H1 (cell line): ENCODE measurements around the gene NFIA. TPM values are rescaled to one million over a fixed set of nuclear protein-coding genes. Genes with fewer than 3 reads are reported as not detected.

Experiments used
- CTCF ChIA-PET: fragments of 300-600 bp; sonication (Branson Sonifier 250); formaldehyde crosslinking; loops from one replicate; lab custom pipeline; 2021; ENCODE audit not compliant: partially characterized antibody; lab: Charles Lee
- POLR2A ChIA-PET: fragments of 300-600 bp; sonication (Branson Sonifier 250); formaldehyde crosslinking; loops from one replicate; lab custom pipeline; 2021; ENCODE audit warnings: inconsistent platforms; ENCODE audit not compliant: partially characterized antibody; lab: Charles Lee
- DNase-seq, 2 experiments: peaks; one replicate each; pipeline versions ENCODE4 v3.0.0 to v3.0.0-alpha.2; 2010 to 2022; ENCODE audit warnings: low spot score in 2 of 2, low read depth in 1 of 2, mixed read lengths in 1 of 2
- FAIRE-seq: peaks from 2 replicates; lab custom pipeline; 2011; peaks lifted over from hg19 to GRCh38; lab: Jason Lieb, UNC
- H2AFZ ChIP-seq: 2 replicates; pipeline ENCODE4 v1.8.1; 2012; ENCODE audit warnings: low read length, inconsistent platforms
- H2AK5ac ChIP-seq: 2 replicates; pipeline ENCODE4 v1.6.1; 2013; ENCODE audit warnings: low read depth, low read length
- H2BK120ac ChIP-seq: replicated peaks from 2 replicates; pipeline ENCODE3; 2013; ENCODE audit warnings: low read depth, low read length, inconsistent platforms
- H2BK12ac ChIP-seq: 2 replicates; pipeline ENCODE4 v1.6.1; 2013; ENCODE audit warnings: low read depth, low read length
- H2BK15ac ChIP-seq: 2 replicates; pipeline ENCODE4 v1.6.1; 2013; ENCODE audit warnings: low read length
- H2BK20ac ChIP-seq: 2 replicates; pipeline ENCODE4 v1.6.1; 2013; ENCODE audit warnings: low read length
- H2BK5ac ChIP-seq: 2 replicates; pipeline ENCODE4 v1.6.1; 2013; ENCODE audit warnings: low read depth, low read length
- H3K14ac ChIP-seq: 2 replicates; pipeline ENCODE4 v1.6.1; 2013; ENCODE audit warnings: inconsistent platforms; ENCODE audit not compliant: insufficient read length
- H3K18ac ChIP-seq: 2 replicates; pipeline ENCODE4 v1.6.1; 2013; ENCODE audit warnings: low read length; ENCODE audit errors: extremely low read depth
- H3K23ac ChIP-seq: 2 replicates; pipeline ENCODE4 v1.6.1; 2013; ENCODE audit warnings: inconsistent platforms; ENCODE audit not compliant: insufficient read length
- H3K23me2 ChIP-seq: 2 replicates; pipeline ENCODE4 v1.6.1; 2013; ENCODE audit warnings: low read depth, low read length
- H3K27ac ChIP-seq: 2 replicates; pipeline ENCODE4 v1.6.1; 2011; ENCODE audit warnings: low read depth, low read length, inconsistent platforms
- H3K27me3 ChIP-seq, 4 experiments: replicated peaks in 1 of 4; 1 replicate in 1 of 4; 2 replicates in 3 of 4; pipeline versions ENCODE4 v1.6.1 to v1.8.1; 2011 to 2013; ENCODE audit warnings: low read length in 3 of 4, mild to moderate bottlenecking in 3 of 4, inconsistent platforms in 2 of 4, mixed read lengths in 2 of 4, moderate library complexity in 1 of 4; ENCODE audit not compliant: control insufficient read depth in 3 of 4, insufficient read depth in 3 of 4; ENCODE audit errors: extremely low read depth in 1 of 4
- H3K36me3 ChIP-seq, 4 experiments: 2 replicates each; pipeline versions ENCODE4 v1.6.1 to v1.8.1; 2011 to 2013; ENCODE audit warnings: mild to moderate bottlenecking in 4 of 4, low read length in 3 of 4, moderate library complexity in 2 of 4, control low read depth in 1 of 4, inconsistent platforms in 1 of 4; ENCODE audit not compliant: insufficient read depth in 4 of 4, control insufficient read depth in 2 of 4
- H3K4ac ChIP-seq: replicated peaks from 2 replicates; pipeline ENCODE3; 2013; ENCODE audit warnings: low read length, low read depth, mixed read lengths, inconsistent platforms; ENCODE audit not compliant: insufficient read length
- H3K4me1 ChIP-seq, 4 experiments: replicated peaks in 1 of 4; 1 replicate in 1 of 4; 2 replicates in 3 of 4; pipeline versions ENCODE4 v1.6.1 to v1.8.1; 2011 to 2013; ENCODE audit warnings: low read length in 3 of 4, inconsistent platforms in 2 of 4, mixed read lengths in 1 of 4; ENCODE audit not compliant: insufficient read depth in 4 of 4, control insufficient read depth in 3 of 4
- H3K4me2 ChIP-seq, 2 experiments: 2 replicates each; pipeline versions ENCODE4 v1.6.1 to v1.8.1; 2011 to 2013; ENCODE audit warnings: low read depth in 2 of 2, low read length in 2 of 2, control low read depth in 1 of 2, inconsistent platforms in 1 of 2, mild to moderate bottlenecking in 1 of 2; ENCODE audit not compliant: insufficient read depth in 1 of 2
- H3K4me3 ChIP-seq, 4 experiments: fragments of 200-600, 300-600 bp in 1 of 4; sonication (generic), shearing (Covaris generic), sonication (Bioruptor Twin) in 1 of 4; 2 replicates each; pipeline versions ENCODE4 v1.5.1 to v1.8.1; 2011 to 2016; ENCODE audit warnings: low read length in 4 of 4, low read depth in 3 of 4, control low read depth in 2 of 4, inconsistent platforms in 2 of 4, mild to moderate bottlenecking in 2 of 4, mixed read lengths in 1 of 4, moderate library complexity in 1 of 4; ENCODE audit not compliant: insufficient read depth in 2 of 4; ENCODE audit errors: extremely low read depth in 1 of 4
- H3K56ac ChIP-seq: replicated peaks from 2 replicates; pipeline ENCODE3; 2013; ENCODE audit warnings: low read depth, mild to moderate bottlenecking, mixed read lengths, low read length, inconsistent platforms; ENCODE audit not compliant: insufficient read length
- H3K79me1 ChIP-seq: 2 replicates; pipeline ENCODE4 v1.6.1; 2013; ENCODE audit warnings: low read depth, low read length, control low read depth
- H3K79me2 ChIP-seq, 2 experiments: 2 replicates each; pipeline versions ENCODE4 v1.6.1 to v1.8.1; 2012 to 2013; ENCODE audit warnings: low read length in 2 of 2, mild to moderate bottlenecking in 2 of 2, inconsistent platforms in 1 of 2; ENCODE audit not compliant: insufficient read depth in 2 of 2, control insufficient read depth in 1 of 2
- H3K9ac ChIP-seq, 4 experiments: replicated peaks in 1 of 4; 1 replicate in 1 of 4; 2 replicates in 3 of 4; pipeline versions ENCODE4 v1.6.1 to v1.8.1; 2011 to 2013; ENCODE audit warnings: low read depth in 3 of 4, low read length in 3 of 4, control low read depth in 2 of 4, mild to moderate bottlenecking in 2 of 4, moderate library complexity in 2 of 4, inconsistent platforms in 1 of 4; ENCODE audit errors: extremely low read depth in 1 of 4
- H3K9me3 ChIP-seq, 2 experiments: 2 replicates each; pipeline versions ENCODE4 v1.6.1 to v1.8.1; 2012 to 2013; ENCODE audit warnings: mild to moderate bottlenecking in 2 of 2, moderate library complexity in 2 of 2, control low read depth in 1 of 2, inconsistent platforms in 1 of 2, low read depth in 1 of 2, low read length in 1 of 2, mixed read lengths in 1 of 2; ENCODE audit not compliant: insufficient read depth in 2 of 2
- H4K20me1 ChIP-seq, 2 experiments: replicated peaks in 1 of 2; 2 replicates each; pipeline versions ENCODE3 to v1.8.1; 2011 to 2013; ENCODE audit warnings: inconsistent platforms in 2 of 2, low read length in 2 of 2, mild to moderate bottlenecking in 1 of 2; ENCODE audit not compliant: insufficient read depth in 2 of 2, control insufficient read depth in 1 of 2
- H4K5ac ChIP-seq: 2 replicates; pipeline ENCODE4 v1.6.1; 2013; ENCODE audit warnings: low read length, low read depth, mixed read lengths, inconsistent platforms; ENCODE audit not compliant: insufficient read length
- H4K8ac ChIP-seq: 2 replicates; pipeline ENCODE4 v1.8.0; 2013; ENCODE audit warnings: mild to moderate bottlenecking, moderate library complexity, low read length, inconsistent platforms; ENCODE audit not compliant: insufficient read depth; ENCODE audit errors: extremely low read depth
- H4K91ac ChIP-seq: replicated peaks from 2 replicates; pipeline ENCODE3; 2013; ENCODE audit warnings: low read length, mixed read lengths, inconsistent platforms; ENCODE audit not compliant: insufficient read length
- ASH2L ChIP-seq: fragments of 200-600, 300-600 bp; sonication (generic); IDR thresholded peaks from one replicate; pipeline ENCODE4 v1.7.1; 2017; ENCODE audit warnings: low read length
- BRCA1 ChIP-seq: IDR thresholded peaks from 2 replicates; pipeline ENCODE4 v1.6.1; 2012; ENCODE audit warnings: low read depth, low read length, improper control_type of control experiment
- FOSL1 ChIP-seq: IDR thresholded peaks from 2 replicates; pipeline ENCODE4 v1.6.1; 2011; ENCODE audit warnings: mild to moderate bottlenecking, low read depth, low read length, moderate library complexity; ENCODE audit not compliant: insufficient read depth
- GTF2F1 ChIP-seq: IDR thresholded peaks from 2 replicates; pipeline ENCODE4 v1.6.1; 2012; ENCODE audit warnings: low read depth, low read length, improper control_type of control experiment, borderline replicate concordance
- KDM4A ChIP-seq: IDR thresholded peaks from one replicate; pipeline ENCODE4 v1.7.1; 2012; ENCODE audit warnings: low read depth, mild to moderate bottlenecking, moderate library complexity, low read length, inconsistent platforms; ENCODE audit not compliant: severe bottlenecking
- RAD21 ChIP-seq, 2 experiments: IDR thresholded peaks in 1 of 2; conservative IDR thresholded peaks in 1 of 2; 2 replicates each; pipeline ENCODE4 v1.6.1; 2011; ENCODE audit warnings: low read depth in 2 of 2, low read length in 2 of 2, improper control_type of control experiment in 1 of 2, inconsistent platforms in 1 of 2, mild to moderate bottlenecking in 1 of 2, moderate library complexity in 1 of 2
- RNF2 ChIP-seq: fragments of 200-900, 300-1000 bp; sonication (generic); IDR thresholded peaks from 2 replicates; pipeline ENCODE4 v1.7.1; 2016; ENCODE audit warnings: borderline replicate concordance, low read depth, mild to moderate bottlenecking, antibody characterized with exemption, low read length; ENCODE audit not compliant: poor library complexity, severe bottlenecking; ENCODE audit errors: missing control alignments
- SIRT6 ChIP-seq: IDR thresholded peaks from one replicate; pipeline ENCODE4 v1.7.1; 2012; ENCODE audit warnings: low read length, inconsistent platforms
- TCF12 ChIP-seq: IDR thresholded peaks from 2 replicates; pipeline ENCODE4 v1.6.1; 2011; ENCODE audit warnings: low read depth, mild to moderate bottlenecking, low read length
- TEAD4 ChIP-seq: IDR thresholded peaks from 2 replicates; pipeline ENCODE4 v1.6.1; 2012; ENCODE audit warnings: low read depth, low read length, inconsistent platforms, mixed read lengths
- YY1 ChIP-seq: IDR thresholded peaks from 2 replicates; pipeline ENCODE4 v1.6.1; 2011; ENCODE audit warnings: low read depth, mild to moderate bottlenecking, low read length
- WGBS, 2 experiments: shearing (Covaris generic) in 1 of 2; methylation state at CpG; one replicate each; pipeline versions ENCODE4 v1.1.6 to v1.1.7; 2013 to 2015; ENCODE audit warnings: low lambda C conversion rate in 2 of 2, mixed read lengths in 2 of 2, inconsistent platforms in 1 of 2, low coverage in 1 of 2, missing lambda C conversion rate in 1 of 2; ENCODE audit not compliant: insufficient replicate concordance in 2 of 2, insufficient coverage in 1 of 2, insufficient read length in 1 of 2; ENCODE audit errors: extremely low coverage in 1 of 2, missing lambda C conversion rate in 1 of 2; 5-methylcytosine and 5-hydroxymethylcytosine counted together
- polyA plus RNA-seq, 7 experiments: library from polyadenylated mRNA; depleted of rRNA in 3 of 7; stranded (reverse) in 5 of 7; unstranded in 2 of 7; fragments of >200 nt in 5 of 7; fragments of 200-250 nt in 2 of 7; gene quantifications; 1 replicate in 5 of 7; 2 replicates in 1 of 7; 4 replicates in 1 of 7; pipeline versions ENCODE4 v1.2.1 to v1.2.3, GENCODE V29; 2011 to 2013; ENCODE audit warnings: missing spikeins in 2 of 7, mixed read lengths in 2 of 7
- total RNA-seq: library from RNA; stranded (reverse); fragmentation: NEBNext Ultra II Directional; extraction: Animal tissue kit (Norgen Biotek cat#: 25700); gene quantifications from 2 replicates; pipeline ENCODE4 v1.2.1, GENCODE V29; 2021
- TF ChIP-seq, protein P1 (sequence below): IDR thresholded peaks from 2 replicates; pipeline ENCODE4 v1.6.1; 2011; ENCODE audit warnings: low read length, improper control_type of control experiment
- TF ChIP-seq, protein P2 (sequence below): IDR thresholded peaks from 2 replicates; pipeline ENCODE4 v1.6.1; 2012; ENCODE audit warnings: inconsistent platforms

NFIA gene
- total and polyA plus RNA-seq, 2 of the 8 experiments (the other 6 are each of a cell fraction or from before 2014, with no cell fraction given) = 1.8 to 2.3 TPM

DNA sequence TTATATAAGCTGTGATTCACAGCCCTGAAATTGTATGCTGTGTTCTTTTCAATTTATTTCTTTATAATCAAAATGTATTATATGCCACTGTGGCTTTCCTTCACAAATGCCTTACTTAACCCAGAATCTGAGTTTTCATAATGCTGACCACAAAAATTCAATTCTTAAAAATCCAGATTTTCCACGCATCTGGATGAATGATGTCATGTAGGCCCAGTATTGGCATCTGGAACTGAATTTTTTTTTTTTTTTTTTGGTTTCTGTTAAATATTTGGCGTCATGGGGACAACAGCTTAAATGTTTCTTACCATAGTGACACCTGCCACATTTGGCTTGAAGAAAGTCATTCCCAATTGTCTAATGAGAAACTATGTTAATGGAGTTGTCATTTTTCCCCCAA is 345.8 kb downstream of the NFIA start:
- H2BK20ac ChIP-seq = no peak overlapping the region
- no peaks in the 10 kb centered on the region for H3K9me3 ChIP-seq
- H3K56ac ChIP-seq = no peak overlapping the region
- no peaks in the 10 kb centered on the region for H3K79me2 ChIP-seq
- no peak overlapping the region for H2AK5ac ChIP-seq
- 83% methylated on average over 2 of the region's 2 CpGs; no CpG with 5 or more reads in 1 of the 2 experiments for WGBS, 2 experiments
- no peak overlapping the region for H2BK12ac ChIP-seq
- no peaks in the 10 kb centered on the region for H3K27me3 ChIP-seq
- H4K91ac ChIP-seq = no peak overlapping the region
- H3K4me1 ChIP-seq = peaks cover 0 to 2% (median 0%) of the 10 kb centered on the region in 4 experiments; a peak in 1 of 7 replicates
- H3K4me2 ChIP-seq = no peak overlapping the region
- H3K23ac ChIP-seq = no peak overlapping the region
- H2BK120ac ChIP-seq = no peak overlapping the region
- H4K8ac ChIP-seq = no peak overlapping the region
- FAIRE-seq (no peak), DNase-seq (no peak)
- H3K36me3 ChIP-seq = no peaks in the 10 kb centered on the region
- no peak overlapping the region for H4K5ac ChIP-seq
- no peaks in the 10 kb centered on the region for H4K20me1 ChIP-seq
- no peak overlapping the region for H3K18ac ChIP-seq
- H3K9ac ChIP-seq = no peak overlapping the region
- no peak overlapping the region for H3K4ac ChIP-seq
- ChIA-PET CTCF (interaction anchor here (0.5 to 1.9 kb wide), 3 partner anchors 8 to 570 kb away, joined by 4 to 5 read pairs (median 4); no protein-coding TSS in a partner anchor), POLR2A (no interaction called here)
- H3K23me2 ChIP-seq = no peaks in the 10 kb centered on the region
- no peaks in the 10 kb centered on the region for H3K79me1 ChIP-seq
- H3K14ac ChIP-seq = no peak overlapping the region
- no peak overlapping the region for H2BK5ac ChIP-seq
- no peak overlapping the region for H3K4me3 ChIP-seq
- H3K27ac ChIP-seq = no peak overlapping the region
- H2AFZ ChIP-seq = no peak overlapping the region
- H2BK15ac ChIP-seq = no peak overlapping the region
- TF ChIP-seq YY1 = no peak
- TF ChIP-seq ASH2L = no peak
- TF ChIP-seq, protein P1, sequence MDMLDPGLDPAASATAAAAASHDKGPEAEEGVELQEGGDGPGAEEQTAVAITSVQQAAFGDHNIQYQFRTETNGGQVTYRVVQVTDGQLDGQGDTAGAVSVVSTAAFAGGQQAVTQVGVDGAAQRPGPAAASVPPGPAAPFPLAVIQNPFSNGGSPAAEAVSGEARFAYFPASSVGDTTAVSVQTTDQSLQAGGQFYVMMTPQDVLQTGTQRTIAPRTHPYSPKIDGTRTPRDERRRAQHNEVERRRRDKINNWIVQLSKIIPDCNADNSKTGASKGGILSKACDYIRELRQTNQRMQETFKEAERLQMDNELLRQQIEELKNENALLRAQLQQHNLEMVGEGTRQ = no peak
- no peak for TF ChIP-seq GTF2F1
- TF ChIP-seq TEAD4 = no peak
- TF ChIP-seq SIRT6 = no peak
- TF ChIP-seq, protein P2, sequence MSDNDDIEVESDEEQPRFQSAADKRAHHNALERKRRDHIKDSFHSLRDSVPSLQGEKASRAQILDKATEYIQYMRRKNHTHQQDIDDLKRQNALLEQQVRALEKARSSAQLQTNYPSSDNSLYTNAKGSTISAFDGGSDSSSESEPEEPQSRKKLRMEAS = no peak
- no peak for TF ChIP-seq FOSL1
- TF ChIP-seq KDM4A = no peak
- no peak for TF ChIP-seq TCF12
- TF ChIP-seq RAD21 (IDR thresholded peaks at IDR 0.05 in 1 of 2, conservative IDR thresholded peaks at IDR 0.05 in 1 of 2; ENCODE audit: low read depth in 2 of 2, low read length in 2 of 2) = no peak
- no peak for TF ChIP-seq RNF2
- no peak for TF ChIP-seq BRCA1
